ENCODE data around the gene ADGRF5. TPM values are rescaled to one million over a fixed set of nuclear protein-coding genes. Genes with fewer than 3 reads are reported as not detected.
A peak's percentile ranks its signal among the peaks of the same experiment; 100 is the strongest.
"Not testable (repeated sequence)": the region's sequence is repeated elsewhere in the genome, so short reads cannot be mapped to it uniquely, and the experiment has no call there.

ADGRF5 gene
- polyA plus RNA-seq, 3 donors = 24.4 to 29.2 (median 24.6) TPM

GRCh38 chr6:46898006-46898405 is 23.7 kb downstream of the ADGRF5 start:
- no peak for DNase-seq

GRCh38 chr6:46896871-46897270 is 24.9 kb downstream of the ADGRF5 start:
- DNase-seq = no peak

GRCh38 chr6:46895930-46896329 is 25.8 kb downstream of the ADGRF5 start:
- DNase-seq = no peak

GRCh38 chr6:46894433-46894832 is 27.3 kb downstream of the ADGRF5 start:
- no peak for DNase-seq

- DNase-seq = no peak
Measured at GRCh38 chr6:46893648-46894047, 28.1 kb downstream of the ADGRF5 start.

GRCh38 chr6:46891252-46891795 is 30.4 kb downstream of the ADGRF5 start:
- DNase-seq = no peak

GRCh38 chr6:46888578-46888977 is 33.2 kb downstream of the ADGRF5 start:
- no peak for DNase-seq

GRCh38 chr6:46888031-46888430 is 33.7 kb downstream of the ADGRF5 start:
- DNase-seq = no peak

GRCh38 chr6:46882645-46883044 is 39.1 kb downstream of the ADGRF5 start:
- no peak for DNase-seq

- DNase-seq = no peak
Measured at GRCh38 chr6:46879003-46879402, 42.7 kb downstream of the ADGRF5 start.

GRCh38 chr6:46876126-46876525 is 45.6 kb downstream of the ADGRF5 start:
- no peak for DNase-seq

- no peak for DNase-seq
Measured at GRCh38 chr6:46867411-46867810, 54.3 kb downstream of the ADGRF5 start.

- DNase-seq = no peak
Measured at GRCh38 chr6:46865221-46865620, 56.5 kb downstream of the ADGRF5 start.

GRCh38 chr6:46863791-46864190 is 57.9 kb downstream of the ADGRF5 start:
- no peak for DNase-seq

- no peak for DNase-seq
Measured at GRCh38 chr6:46862381-46862780, 59.4 kb downstream of the ADGRF5 start.

GRCh38 chr6:46855966-46856365 is 65.8 kb downstream of the ADGRF5 start:
- DNase-seq = not testable (repeated sequence)

- not testable (repeated sequence) for DNase-seq
Measured at GRCh38 chr6:46851576-46851975, 70.2 kb downstream of the ADGRF5 start.

- no peak for DNase-seq
Measured at GRCh38 chr6:46850792-46851191, 70.9 kb downstream of the ADGRF5 start.

- no peak for DNase-seq
Measured at GRCh38 chr6:46849361-46849690, 72.4 kb downstream of the ADGRF5 start.

- peak; percentile 81 for DNase-seq
Measured at GRCh38 chr6:46848684-46849360, 72.9 kb downstream of the ADGRF5 start.

- DNase-seq = no peak
Measured at GRCh38 chr6:46845126-46845525, 76.6 kb downstream of the ADGRF5 start.

GRCh38 chr6:46842252-46842846 is 79.4 kb downstream of the ADGRF5 start:
- not testable (repeated sequence) for DNase-seq

GRCh38 chr6:46838033-46838432 is 83.7 kb downstream of the ADGRF5 start:
- no peak for DNase-seq

GRCh38 chr6:46834991-46835390 is 86.7 kb downstream of the ADGRF5 start:
- not testable (repeated sequence) for DNase-seq

All from renal pelvis (tissue), 4 donors.